ENCODE results near the gene AARS2. TPM values are rescaled to one million over a fixed set of nuclear protein-coding genes. Genes with fewer than 3 reads are reported as not detected.

AARS2 gene
- total and polyA plus RNA-seq, 2 of the 4 experiments (the other 2 are of a cell fraction), result 9.1 to 10.4 TPM

GRCh38 chr6:44332585-44332984, 19.4 kb upstream of the AARS2 start:
- Histone ChIP-seq H4K5ac (ENCODE audit: low read depth, low read length) (no peak overlapping the region), H3K9me3 (ENCODE audit: control insufficient read depth, insufficient read depth, low read length) (no peaks in the 10 kb centered on the region), H2AK5ac (ENCODE audit: low read depth, low read length) (no peak overlapping the region), H4K8ac (ENCODE audit: low read depth in 2 of 2, low read length in 2 of 2) (no peak overlapping the region), H3K4me1 (ENCODE audit: control insufficient read depth, insufficient read depth, low read length) (no peaks in the 10 kb centered on the region), H3K14ac (replicated peaks; ENCODE audit: low read depth, low read length) (no peak overlapping the region), H3K9ac (ENCODE audit: low read depth, low read length) (no peak overlapping the region), H4K91ac (ENCODE audit: insufficient read depth, low read depth, low read length) (no peak overlapping the region), H3K27ac (ENCODE audit: insufficient read depth, low read length) (no peak overlapping the region), H2BK15ac (ENCODE audit: low read depth, low read length) (no peak overlapping the region), H3K36me3 (ENCODE audit: control insufficient read depth, insufficient read depth, low read length) (no peaks in the 10 kb centered on the region), H3K79me1 (ENCODE audit: low read depth in 1 of 2, low read length in 2 of 2) (no peaks in the 10 kb centered on the region), H2BK20ac (ENCODE audit: low read depth, low read length) (no peak overlapping the region), H2BK120ac (ENCODE audit: low read depth, low read length) (no peak overlapping the region), H2AFZ (replicated peaks; ENCODE audit: low read length, poor library complexity) (no peak overlapping the region), H4K20me1 (ENCODE audit: insufficient read depth, low read length) (no peaks in the 10 kb centered on the region), H3K56ac (ENCODE audit: extremely low read depth, insufficient read depth, low read length) (no peak overlapping the region), H3K4me3 (ENCODE audit: insufficient read depth, low read depth, low read length) (no peak overlapping the region), H3K4ac (ENCODE audit: low read depth, low read length) (no peak overlapping the region), H3K9me1 (ENCODE audit: insufficient read depth, low read length) (no peaks in the 10 kb centered on the region), H3K18ac (ENCODE audit: low read depth, low read length) (no peak overlapping the region), H2BK5ac (ENCODE audit: low read depth, low read length, poor library complexity, severe bottlenecking) (no peak overlapping the region), H3K4me2 (ENCODE audit: low read depth, low read length) (no peak overlapping the region), H3K23ac (ENCODE audit: low read depth, low read length) (no peak overlapping the region), H2AK9ac (replicated peaks; ENCODE audit: low read depth, low read length, poor library complexity) (no peak overlapping the region), H3K27me3 (ENCODE audit: control insufficient read depth, insufficient read depth, low read length) (peaks cover 70% of the 10 kb centered on the region)
- ChIA-PET CTCF (interaction anchor here (0.7 to 0.9 kb wide), 2 partner anchors 64 to 645 kb away, joined by 3 to 5 read pairs; partner anchors contain the start of gene MRPS18A), POLR2A (ENCODE audit: unreplicated experiment) (interaction anchor here (0.7 kb wide), 1 partner anchor 81 kb away, joined by 4 read pairs; no protein-coding TSS in a partner anchor)
- in situ Hi-C loops (cut with MboI; ENCODE audit: low sequenced_read_pairs) (loop anchor here (10.0 kb wide), 1 partner anchor 168 kb away; no protein-coding TSS in a partner anchor), dilution Hi-C loops (cut with HindIII; ENCODE audit: low sequenced_read_pairs, unreplicated experiment) (no loop called here), intact Hi-C loops (cut with micrococcal nuclease) (no loop called here)
- no peak for TF ChIP-seq RCOR1 (IDR thresholded peaks at IDR 0.05; ENCODE audit: insufficient replicate concordance, low read length)
- no peak for TF ChIP-seq CEBPB (IDR thresholded peaks at IDR 0.05; ENCODE audit: low read depth, low read length)
- no peak for TF ChIP-seq CHD1 (IDR thresholded peaks at IDR 0.05; ENCODE audit: low read depth, low read length)
- TF ChIP-seq POLR2A (IDR thresholded peaks at IDR 0.05; ENCODE audit: low read depth, low read length), result no peak
- no peak for TF ChIP-seq SMC3 (IDR thresholded peaks at IDR 0.05; ENCODE audit: low read depth, low read length)
- no peak for TF ChIP-seq ELK1 (IDR thresholded peaks at IDR 0.05; ENCODE audit: borderline replicate concordance, low read depth, low read length)
- TF ChIP-seq MAZ (IDR thresholded peaks at IDR 0.05; ENCODE audit: borderline replicate concordance, low read depth, low read length), result no peak
- TF ChIP-seq CTCF (conservative IDR thresholded peaks at IDR 0.05; ENCODE audit: low read depth, low read length), result no peak
- TF ChIP-seq RFX5 (IDR thresholded peaks at IDR 0.05; ENCODE audit: low read depth, low read length), result no peak
- no peak for TF ChIP-seq MAFK (IDR thresholded peaks at IDR 0.05; ENCODE audit: low read depth, low read length)
- no peak for TF ChIP-seq RAD21 (IDR thresholded peaks at IDR 0.05; ENCODE audit: low read length)
- TF ChIP-seq BHLHE40 (IDR thresholded peaks at IDR 0.05; ENCODE audit: low read depth, low read length), result no peak
- TF ChIP-seq USF2 (IDR thresholded peaks at IDR 0.05; ENCODE audit: low read depth, low read length), result no peak
- no peak for TF ChIP-seq MXI1 (IDR thresholded peaks at IDR 0.05; ENCODE audit: borderline replicate concordance, low read depth, low read length)
- TF ChIP-seq FOS (IDR thresholded peaks at IDR 0.05; ENCODE audit: low read depth, low read length), result no peak
- no peak for TF ChIP-seq NFE2L2 (IDR thresholded peaks at IDR 0.05; ENCODE audit: low read depth, low read length)
- no CpG with 5 or more reads among the region's 7 CpGs for WGBS, 2 experiments (ENCODE audit: extremely low coverage in 2 of 2, insufficient read length in 1 of 2)
- BruUV-seq (replicated peaks), result no TSS peak
- DNase-seq (peak; percentile 10), ATAC-seq (ENCODE audit: low read depth) (no peak)

Measured in IMR-90 (cell line).